Measurements from ENCODE around the gene TENM3. TPM values are rescaled to one million over a fixed set of nuclear protein-coding genes. Genes with fewer than 3 reads are reported as not detected.

Gene TENM3
- total and polyA plus RNA-seq, 4 donors, result 0.05 to 5.5 (median 1.1) TPM; not detected in 1

DNA sequence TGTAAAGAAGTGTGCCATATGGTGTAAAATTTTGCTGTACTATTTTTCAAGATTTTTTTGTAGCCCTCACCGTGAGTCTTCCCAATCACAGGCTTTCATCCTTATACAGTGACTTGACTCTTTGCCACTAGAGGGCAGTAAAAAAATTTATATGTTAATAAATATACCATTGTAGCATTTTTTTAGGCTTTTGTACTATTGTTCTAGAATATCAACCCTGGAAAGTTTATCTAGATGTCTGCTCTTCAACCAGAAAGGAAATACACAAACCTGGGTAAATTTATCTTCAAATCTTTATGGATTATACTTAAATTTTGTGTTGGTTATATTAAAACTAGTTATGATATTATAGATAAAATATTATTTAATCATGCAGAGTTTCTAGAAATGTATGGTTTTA lies 235.3 kb downstream of the TENM3 start:
- H3K9me3 ChIP-seq (ENCODE audit: control insufficient read depth, low read length), result no peaks in the 10 kb centered on the region
- intact Hi-C loops (cut with DNase I), result loop anchor here in 1 of 2 donors (5.0 kb wide), 1 partner anchor 329 kb away; no protein-coding TSS in a partner anchor

GRCh38 chr4:182483685-182484084 lies 240.5 kb downstream of the TENM3 start:
- H3K9me3 ChIP-seq (ENCODE audit: control insufficient read depth, low read length), result peaks cover 2% of the 10 kb centered on the region
- intact Hi-C loops (cut with DNase I), result loop anchor here in 1 of 2 donors (5.0 kb wide), 1 partner anchor 324 kb away; no protein-coding TSS in a partner anchor
- DNase-seq (no peak), ATAC-seq (ENCODE audit: low FRiP score) (no peak)
- H3K36me3 ChIP-seq (ENCODE audit: control insufficient read depth in 1 of 2, insufficient read depth in 2 of 2, low read length in 1 of 2), result no peaks in the 10 kb centered on the region
- H3K4me3 ChIP-seq (ENCODE audit: low read length in 2 of 2), result no peak overlapping the region
- H3K27me3 ChIP-seq (ENCODE audit: control insufficient read depth in 1 of 2, insufficient read depth in 2 of 2, low read length in 1 of 2), result no peaks in the 10 kb centered on the region
- no peaks in the 10 kb centered on the region for H3K4me1 ChIP-seq (ENCODE audit: control insufficient read depth in 1 of 2, insufficient read depth in 2 of 2, low read length in 2 of 2)
- H3K27ac ChIP-seq (ENCODE audit: low read depth in 1 of 2, low read length in 2 of 2), result no peak overlapping the region
- 89 to 95% methylated on average over 6 of the region's 6 CpGs for WGBS, 2 donors

More for the DNA sequence above, 235.3 kb downstream of the TENM3 start:
- ATAC-seq (ENCODE audit: low FRiP score) (no peak), DNase-seq (no peak)
- H3K27me3 ChIP-seq (ENCODE audit: control insufficient read depth in 1 of 2, insufficient read depth in 2 of 2, low read length in 1 of 2), result no peaks in the 10 kb centered on the region
- WGBS, 2 donors, result 0 to 4% methylated on average over 1 of the region's 1 CpG
- no peak overlapping the region for H3K4me3 ChIP-seq (ENCODE audit: low read length in 2 of 2)
- H3K27ac ChIP-seq (ENCODE audit: low read depth in 1 of 2, low read length in 2 of 2), result no peak overlapping the region
- no peaks in the 10 kb centered on the region for H3K36me3 ChIP-seq (ENCODE audit: control insufficient read depth in 1 of 2, insufficient read depth in 2 of 2, low read length in 1 of 2)
- H3K4me1 ChIP-seq (ENCODE audit: control insufficient read depth in 1 of 2, insufficient read depth in 2 of 2, low read length in 2 of 2), result no peaks in the 10 kb centered on the region

GRCh38 chr4:182486881-182487280 lies 243.7 kb downstream of the TENM3 start:
- Histone ChIP-seq H3K27me3 (ENCODE audit: control insufficient read depth in 1 of 2, insufficient read depth in 2 of 2, low read length in 1 of 2) (no peaks in the 10 kb centered on the region), H3K4me1 (ENCODE audit: control insufficient read depth in 1 of 2, insufficient read depth in 2 of 2, low read length in 2 of 2) (no peaks in the 10 kb centered on the region), H3K4me3 (ENCODE audit: low read length in 2 of 2) (no peak overlapping the region), H3K9me3 (ENCODE audit: control insufficient read depth, low read length) (peaks cover 2% of the 10 kb centered on the region), H3K27ac (ENCODE audit: low read depth in 1 of 2, low read length in 2 of 2) (no peak overlapping the region), H3K36me3 (ENCODE audit: control insufficient read depth in 1 of 2, insufficient read depth in 2 of 2, low read length in 1 of 2) (no peaks in the 10 kb centered on the region)
- ATAC-seq (ENCODE audit: low FRiP score), result no peak
- DNase-seq, result no peak
- 95% methylated on average over 7 of the region's 7 CpGs for WGBS, 2 donors
- intact Hi-C loops (cut with DNase I), result no loop called here

- Histone ChIP-seq H3K27ac (ENCODE audit: low read depth in 1 of 2, low read length in 2 of 2) (no peak overlapping the region), H3K36me3 (ENCODE audit: control insufficient read depth in 1 of 2, insufficient read depth in 2 of 2, low read length in 1 of 2) (no peaks in the 10 kb centered on the region), H3K4me3 (ENCODE audit: low read length in 2 of 2) (no peak overlapping the region), H3K4me1 (ENCODE audit: control insufficient read depth in 1 of 2, insufficient read depth in 2 of 2, low read length in 2 of 2) (no peaks in the 10 kb centered on the region), H3K9me3 (ENCODE audit: control insufficient read depth, low read length) (peaks cover 2% of the 10 kb centered on the region), H3K27me3 (ENCODE audit: control insufficient read depth in 1 of 2, insufficient read depth in 2 of 2, low read length in 1 of 2) (no peaks in the 10 kb centered on the region)
- intact Hi-C loops (cut with DNase I), result no loop called here
- DNase-seq (no peak), ATAC-seq (ENCODE audit: low FRiP score) (no peak)
- WGBS, 2 donors, result 50 to 60% methylated on average over 2 of the region's 2 CpGs
Observed at GRCh38 chr4:182488896-182489295, 245.7 kb downstream of the TENM3 start.

DNA sequence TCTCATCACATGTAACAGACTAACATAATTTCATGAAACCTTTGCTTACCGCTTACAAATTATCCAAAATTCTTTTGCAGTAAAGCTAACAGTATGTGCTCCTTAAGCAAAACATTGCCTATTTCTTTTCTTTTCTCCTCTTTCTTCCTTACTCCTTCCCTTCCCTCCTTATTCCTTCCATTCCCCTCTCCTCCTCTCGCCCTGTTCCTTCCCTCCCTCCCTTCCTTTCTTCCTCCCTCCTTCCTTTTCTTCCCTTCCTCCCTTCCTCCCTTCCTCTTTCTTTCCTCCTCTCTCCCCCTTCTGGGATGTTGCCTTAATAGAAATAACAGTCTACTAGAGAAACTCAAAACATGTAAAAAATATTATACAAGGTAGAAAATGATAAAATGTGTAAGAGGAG lies 246.4 kb downstream of the TENM3 start:
- intact Hi-C loops (cut with DNase I), result no loop called here
- H3K4me1 ChIP-seq (ENCODE audit: control insufficient read depth in 1 of 2, insufficient read depth in 2 of 2, low read length in 2 of 2), result no peaks in the 10 kb centered on the region
- no peak overlapping the region for H3K4me3 ChIP-seq (ENCODE audit: low read length in 2 of 2)
- H3K27ac ChIP-seq (ENCODE audit: low read depth in 1 of 2, low read length in 2 of 2), result no peak overlapping the region
- H3K36me3 ChIP-seq (ENCODE audit: control insufficient read depth in 1 of 2, insufficient read depth in 2 of 2, low read length in 1 of 2), result no peaks in the 10 kb centered on the region
- WGBS, 2 donors, result 73 to 86% methylated on average over 2 of the region's 2 CpGs
- ATAC-seq (ENCODE audit: low FRiP score), result no peak
- H3K27me3 ChIP-seq (ENCODE audit: control insufficient read depth in 1 of 2, insufficient read depth in 2 of 2, low read length in 1 of 2), result no peaks in the 10 kb centered on the region
- H3K9me3 ChIP-seq (ENCODE audit: control insufficient read depth, low read length), result peaks cover 2% of the 10 kb centered on the region
- DNase-seq, result no peak

DNA sequence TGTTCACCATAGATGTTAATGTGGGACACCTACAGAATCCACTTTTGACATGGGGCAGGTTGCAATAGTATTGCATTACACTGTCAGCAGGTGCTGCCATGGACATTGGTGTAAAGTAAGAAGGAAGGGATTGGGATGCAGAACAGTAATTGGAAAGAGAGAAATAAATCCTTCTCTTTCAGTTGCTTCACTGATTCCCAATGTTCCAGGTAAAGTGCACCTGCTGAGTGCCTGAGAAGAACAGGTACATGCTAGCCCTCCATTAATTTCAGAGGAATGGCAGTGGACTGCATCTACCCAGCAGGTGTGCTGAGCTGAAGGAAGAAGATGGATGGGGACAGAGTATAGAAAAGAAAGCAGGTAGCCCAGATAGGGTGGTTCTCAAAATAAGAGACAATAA lies 248.5 kb downstream of the TENM3 start:
- Histone ChIP-seq H3K27ac (ENCODE audit: low read depth in 1 of 2, low read length in 2 of 2) (no peak overlapping the region), H3K27me3 (ENCODE audit: control insufficient read depth in 1 of 2, insufficient read depth in 2 of 2, low read length in 1 of 2) (no peaks in the 10 kb centered on the region), H3K9me3 (ENCODE audit: control insufficient read depth, low read length) (peaks cover 2% of the 10 kb centered on the region), H3K4me3 (ENCODE audit: low read length in 2 of 2) (no peak overlapping the region), H3K36me3 (ENCODE audit: control insufficient read depth in 1 of 2, insufficient read depth in 2 of 2, low read length in 1 of 2) (no peaks in the 10 kb centered on the region), H3K4me1 (ENCODE audit: control insufficient read depth in 1 of 2, insufficient read depth in 2 of 2, low read length in 2 of 2) (no peaks in the 10 kb centered on the region)
- DNase-seq (no peak), ATAC-seq (ENCODE audit: low FRiP score) (no peak)
- intact Hi-C loops (cut with DNase I), result no loop called here

DNA sequence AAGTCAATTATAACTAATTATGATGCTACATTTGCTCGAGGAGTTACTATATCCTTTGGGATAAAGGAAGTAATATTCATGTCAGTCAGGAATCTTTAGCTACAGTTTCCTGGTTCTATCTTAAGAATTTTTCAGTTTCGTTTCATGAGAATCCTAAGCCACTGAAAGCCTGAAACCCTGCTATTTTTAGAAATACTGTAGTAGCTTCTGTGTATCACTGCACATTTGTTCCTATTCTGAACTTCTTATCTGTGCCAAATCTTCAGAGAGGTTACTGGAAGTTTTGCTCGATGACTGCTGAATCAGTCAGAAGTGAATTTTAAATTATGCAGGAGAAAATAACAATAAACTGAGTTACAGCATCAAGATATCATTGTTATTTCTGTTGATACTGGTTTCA lies 249.2 kb downstream of the TENM3 start:
- WGBS, 2 donors, result 22% methylated on average over 3 of the region's 3 CpGs
- no peaks in the 10 kb centered on the region for H3K27me3 ChIP-seq (ENCODE audit: control insufficient read depth in 1 of 2, insufficient read depth in 2 of 2, low read length in 1 of 2)
- no peaks in the 10 kb centered on the region for H3K36me3 ChIP-seq (ENCODE audit: control insufficient read depth in 1 of 2, insufficient read depth in 2 of 2, low read length in 1 of 2)
- H3K27ac ChIP-seq (ENCODE audit: low read depth in 1 of 2, low read length in 2 of 2), result no peak overlapping the region
- intact Hi-C loops (cut with DNase I), result no loop called here
- no peaks in the 10 kb centered on the region for H3K9me3 ChIP-seq (ENCODE audit: control insufficient read depth, low read length)
- no peak for DNase-seq
- ATAC-seq (ENCODE audit: low FRiP score), result no peak
- no peak overlapping the region for H3K4me3 ChIP-seq (ENCODE audit: low read length in 2 of 2)
- no peaks in the 10 kb centered on the region for H3K4me1 ChIP-seq (ENCODE audit: control insufficient read depth in 1 of 2, insufficient read depth in 2 of 2, low read length in 2 of 2)

DNA sequence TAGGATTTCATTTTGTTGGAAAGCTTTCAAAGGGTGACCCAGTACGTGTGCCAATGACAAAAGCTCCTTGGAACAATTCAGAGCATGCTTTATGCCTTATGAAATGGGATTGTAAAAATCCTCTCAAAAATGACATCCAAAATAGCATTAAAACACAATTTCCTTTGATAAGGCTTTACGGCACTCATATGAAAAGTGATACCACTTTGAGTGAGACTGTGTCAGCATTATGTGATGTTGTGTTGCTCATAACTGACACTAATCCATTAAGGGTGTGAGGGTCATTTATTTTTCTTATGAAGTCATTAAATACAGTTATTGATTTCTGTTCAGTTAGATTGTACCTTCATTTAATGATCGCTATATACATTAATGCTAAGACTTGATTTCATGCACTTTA lies 250.2 kb downstream of the TENM3 start:
- H3K9me3 ChIP-seq (ENCODE audit: control insufficient read depth, low read length), result no peaks in the 10 kb centered on the region
- intact Hi-C loops (cut with DNase I), result no loop called here
- H3K27ac ChIP-seq (ENCODE audit: low read depth in 1 of 2, low read length in 2 of 2), result no peak overlapping the region
- ATAC-seq (ENCODE audit: low FRiP score), result no peak
- no peaks in the 10 kb centered on the region for H3K36me3 ChIP-seq (ENCODE audit: control insufficient read depth in 1 of 2, insufficient read depth in 2 of 2, low read length in 1 of 2)
- H3K4me1 ChIP-seq (ENCODE audit: control insufficient read depth in 1 of 2, insufficient read depth in 2 of 2, low read length in 2 of 2), result no peaks in the 10 kb centered on the region
- WGBS, 2 donors, result 72 to 76% methylated on average over 3 of the region's 3 CpGs
- H3K27me3 ChIP-seq (ENCODE audit: control insufficient read depth in 1 of 2, insufficient read depth in 2 of 2, low read length in 1 of 2), result no peaks in the 10 kb centered on the region
- H3K4me3 ChIP-seq (ENCODE audit: low read length in 2 of 2), result no peak overlapping the region
- DNase-seq, result no peak

DNA sequence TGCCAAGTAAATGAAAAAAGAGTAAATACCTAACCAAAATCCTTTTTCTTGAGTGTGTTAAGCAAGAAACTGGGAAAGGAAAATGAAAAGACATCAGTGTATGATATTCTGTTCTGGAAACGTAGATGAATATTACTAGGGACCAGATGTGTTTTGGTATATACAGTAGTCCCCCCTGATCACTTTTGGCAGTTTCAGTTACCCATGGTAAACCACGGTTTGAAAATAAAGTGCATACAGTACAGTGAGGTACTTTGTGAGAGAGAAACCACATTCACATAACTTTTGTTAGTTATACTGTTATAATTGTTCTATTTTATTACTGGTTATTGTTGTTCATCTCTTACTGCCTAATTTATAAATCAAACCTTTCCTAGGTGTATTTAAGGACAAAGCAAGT lies 250.9 kb downstream of the TENM3 start:
- H3K4me1 ChIP-seq (ENCODE audit: control insufficient read depth in 1 of 2, insufficient read depth in 2 of 2, low read length in 2 of 2), result no peaks in the 10 kb centered on the region
- H3K36me3 ChIP-seq (ENCODE audit: control insufficient read depth in 1 of 2, insufficient read depth in 2 of 2, low read length in 1 of 2), result no peaks in the 10 kb centered on the region
- intact Hi-C loops (cut with DNase I), result no loop called here
- no peaks in the 10 kb centered on the region for H3K9me3 ChIP-seq (ENCODE audit: control insufficient read depth, low read length)
- no peak for ATAC-seq (ENCODE audit: low FRiP score)
- H3K4me3 ChIP-seq (ENCODE audit: low read length in 2 of 2), result no peak overlapping the region
- DNase-seq, result no peak
- 85 to 87% methylated on average over 2 of the region's 2 CpGs for WGBS, 2 donors
- no peak overlapping the region for H3K27ac ChIP-seq (ENCODE audit: low read depth in 1 of 2, low read length in 2 of 2)
- H3K27me3 ChIP-seq (ENCODE audit: control insufficient read depth in 1 of 2, insufficient read depth in 2 of 2, low read length in 1 of 2), result no peaks in the 10 kb centered on the region

Measured in aorta (tissue), 5 donors.